Measurements from ENCODE around the gene PPFIBP1. TPM values are rescaled to one million over a fixed set of nuclear protein-coding genes. Genes with fewer than 3 reads are reported as not detected.

The PPFIBP1 gene
- total and polyA plus RNA-seq, 9 of the 15 experiments (the other 6 are each of a cell fraction or from before 2014, with no cell fraction given) = 0.46 to 3.5 (median 1.8) TPM

DNA sequence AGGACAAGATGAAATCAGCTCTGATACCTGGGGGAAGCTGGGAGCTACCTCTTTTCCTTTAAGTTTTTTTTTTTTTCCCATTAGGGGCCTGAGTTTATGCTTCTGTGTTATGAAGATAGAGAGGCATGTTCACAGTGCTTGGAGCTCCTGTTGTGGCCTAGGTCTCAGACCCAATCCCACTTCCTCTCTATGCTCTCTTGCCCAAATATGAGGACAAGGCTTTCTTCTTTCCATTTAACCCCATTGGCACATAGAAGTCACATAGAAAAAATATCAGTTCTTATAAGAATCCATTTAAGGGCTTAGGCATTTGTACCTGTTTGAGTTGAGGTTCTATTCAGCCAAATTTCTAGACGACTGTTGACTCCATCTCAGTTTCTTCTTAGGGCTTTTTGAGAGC, 199.2 kb downstream of the PPFIBP1 start:
- Histone ChIP-seq H3K4me3 (no peak overlapping the region), H3K27ac (ENCODE audit: extremely low read depth, low read depth, low read length) (no peak overlapping the region), H3K9ac (ENCODE audit: insufficient read depth in 1 of 2, low read depth in 2 of 2, low read length in 2 of 2) (no peak overlapping the region), H4K20me1 (replicated peaks; ENCODE audit: control insufficient read depth, insufficient read depth, low read length) (no peaks in the 10 kb centered on the region), H3K9me1 (ENCODE audit: control insufficient read depth, insufficient read depth, low read length) (no peaks in the 10 kb centered on the region), H3K9me3 (replicated peaks; ENCODE audit: control insufficient read depth, insufficient read depth, low read depth, low read length) (no peaks in the 10 kb centered on the region), H3K4me1 (replicated peaks in 1 of 2; ENCODE audit: control insufficient read depth in 2 of 2, insufficient read depth in 2 of 2, low read length in 2 of 2) (no peaks in the 10 kb centered on the region), H3K36me3 (ENCODE audit: control insufficient read depth, insufficient read depth, low read length) (peaks cover 80% of the 10 kb centered on the region), H3K4me2 (ENCODE audit: insufficient read depth, low read length) (no peak overlapping the region), H3K79me2 (ENCODE audit: control insufficient read depth, insufficient read depth, low read length) (0 out of 3 replicates have a peak, but pooled peaks cover 3% of the 10 kb centered on the region), H2AFZ (ENCODE audit: low read depth, low read length) (no peak overlapping the region), H3K27me3 (ENCODE audit: control insufficient read depth in 2 of 2, insufficient read depth in 2 of 2, low read length in 2 of 2) (no peaks in the 10 kb centered on the region)
- BruUV-seq (replicated peaks) = no TSS peak
- intact Hi-C loops (cut with micrococcal nuclease) = no loop called here
- in situ Hi-C loops (cut with MboI) = loop anchor here (10.0 kb wide), 1 partner anchor 452 kb away; no protein-coding TSS in a partner anchor
- DNase-seq (ENCODE audit: extremely low read depth in 1 of 4, low spot score in 3 of 4) = no peak
- ChIA-PET CTCF (ENCODE audit: low intra/inter-chr PET ratio) (no interaction called here), POLR2A (interaction anchor here (0.6 to 1.5 kb wide), 4 partner anchors 10 to 27 kb away, joined by 3 to 5 read pairs (median 3); no protein-coding TSS in a partner anchor)
- WGBS (ENCODE audit: insufficient coverage, low coverage, missing lambda C conversion rate) = 54% methylated on average over 1 of the region's 1 CpG
- ATAC-seq = no peak
- TF ChIP-seq NR4A1 (CRISPR knock-in tag; IDR thresholded peaks at IDR 0.05) (no peak), NR4A1 (tag; IDR thresholded peaks at IDR 0.05) (no peak), ZKSCAN3 (CRISPR knock-in tag; IDR thresholded peaks at IDR 0.05) (no peak), HNRNPH1 (optimal IDR thresholded peaks at IDR 0.05; ENCODE audit: low read depth, low read length) (no peak), CCAR2 (IDR thresholded peaks at IDR 0.05; ENCODE audit: low read depth, low read length) (no peak), SAP30 (IDR thresholded peaks at IDR 0.05; ENCODE audit: borderline replicate concordance, insufficient read depth, low read depth, low read length, poor library complexity, severe bottlenecking) (no peak), POU5F1 (IDR thresholded peaks at IDR 0.05; ENCODE audit: borderline replicate concordance, low read depth, low read length, partially characterized antibody) (no peak)
- TF ChIP-seq, protein P1, sequence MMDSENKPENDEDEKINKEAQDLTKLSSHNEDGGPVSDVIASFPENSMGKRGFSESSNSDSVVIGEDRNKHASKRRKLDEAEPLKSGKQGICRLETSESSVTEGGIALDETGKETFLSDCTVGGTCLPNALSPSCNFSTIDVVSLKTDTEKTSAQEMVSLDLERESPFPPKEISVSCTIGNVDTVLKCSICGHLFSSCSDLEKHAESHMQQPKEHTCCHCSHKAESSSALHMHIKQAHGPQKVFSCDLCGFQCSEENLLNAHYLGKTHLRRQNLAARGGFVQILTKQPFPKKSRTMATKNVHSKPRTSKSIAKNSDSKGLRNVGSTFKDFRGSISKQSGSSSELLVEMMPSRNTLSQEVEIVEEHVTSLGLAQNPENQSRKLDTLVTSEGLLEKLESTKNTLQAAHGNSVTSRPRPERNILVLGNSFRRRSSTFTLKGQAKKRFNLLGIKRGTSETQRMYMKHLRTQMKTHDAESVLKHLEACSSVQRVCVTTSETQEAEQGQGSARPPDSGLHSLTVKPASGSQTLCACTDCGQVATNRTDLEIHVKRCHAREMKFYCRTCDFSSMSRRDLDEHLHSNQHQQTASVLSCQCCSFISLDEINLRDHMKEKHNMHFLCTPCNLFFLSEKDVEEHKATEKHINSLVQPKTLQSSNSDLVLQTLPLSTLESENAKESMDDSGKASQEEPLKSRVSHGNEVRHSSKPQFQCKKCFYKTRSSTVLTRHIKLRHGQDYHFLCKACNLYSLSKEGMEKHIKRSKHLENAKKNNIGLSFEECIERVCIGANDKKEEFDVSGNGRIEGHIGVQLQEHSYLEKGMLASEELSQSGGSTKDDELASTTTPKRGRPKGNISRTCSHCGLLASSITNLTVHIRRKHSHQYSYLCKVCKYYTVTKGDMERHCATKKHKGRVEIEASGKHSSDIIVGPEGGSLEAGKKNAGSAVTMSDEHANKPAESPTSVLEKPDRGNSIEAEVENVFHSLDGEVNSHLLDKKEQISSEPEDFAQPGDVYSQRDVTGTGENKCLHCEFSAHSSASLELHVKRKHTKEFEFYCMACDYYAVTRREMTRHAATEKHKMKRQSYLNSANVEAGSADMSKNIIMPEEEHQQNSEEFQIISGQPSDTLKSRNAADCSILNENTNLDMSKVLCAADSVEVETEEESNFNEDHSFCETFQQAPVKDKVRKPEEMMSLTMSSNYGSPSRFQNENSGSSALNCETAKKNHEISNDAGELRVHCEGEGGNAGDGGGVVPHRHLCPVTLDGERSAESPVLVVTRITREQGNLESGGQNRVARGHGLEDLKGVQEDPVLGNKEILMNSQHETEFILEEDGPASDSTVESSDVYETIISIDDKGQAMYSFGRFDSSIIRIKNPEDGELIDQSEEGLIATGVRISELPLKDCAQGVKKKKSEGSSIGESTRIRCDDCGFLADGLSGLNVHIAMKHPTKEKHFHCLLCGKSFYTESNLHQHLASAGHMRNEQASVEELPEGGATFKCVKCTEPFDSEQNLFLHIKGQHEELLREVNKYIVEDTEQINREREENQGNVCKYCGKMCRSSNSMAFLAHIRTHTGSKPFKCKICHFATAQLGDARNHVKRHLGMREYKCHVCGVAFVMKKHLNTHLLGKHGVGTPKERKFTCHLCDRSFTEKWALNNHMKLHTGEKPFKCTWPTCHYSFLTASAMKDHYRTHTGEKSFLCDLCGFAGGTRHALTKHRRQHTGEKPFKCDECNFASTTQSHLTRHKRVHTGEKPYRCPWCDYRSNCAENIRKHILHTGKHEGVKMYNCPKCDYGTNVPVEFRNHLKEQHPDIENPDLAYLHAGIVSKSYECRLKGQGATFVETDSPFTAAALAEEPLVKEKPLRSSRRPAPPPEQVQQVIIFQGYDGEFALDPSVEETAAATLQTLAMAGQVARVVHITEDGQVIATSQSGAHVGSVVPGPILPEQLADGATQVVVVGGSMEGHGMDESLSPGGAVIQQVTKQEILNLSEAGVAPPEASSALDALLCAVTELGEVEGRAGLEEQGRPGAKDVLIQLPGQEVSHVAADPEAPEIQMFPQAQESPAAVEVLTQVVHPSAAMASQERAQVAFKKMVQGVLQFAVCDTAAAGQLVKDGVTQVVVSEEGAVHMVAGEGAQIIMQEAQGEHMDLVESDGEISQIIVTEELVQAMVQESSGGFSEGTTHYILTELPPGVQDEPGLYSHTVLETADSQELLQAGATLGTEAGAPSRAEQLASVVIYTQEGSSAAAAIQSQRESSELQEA (IDR thresholded peaks at IDR 0.05; ENCODE audit: low read depth) = no peak
- no peak for FAIRE-seq

Data from K562 (cell line).